Body of pancreas (tissue), 4 donors: ENCODE measurements around the gene SNAP23. TPM values are rescaled to one million over a fixed set of nuclear protein-coding genes. Genes with fewer than 3 reads are reported as not detected.

Experiments
- ATAC-seq: fragments of 150-250 bp; one replicate; pipeline ENCODE4 v1.9.1; 2016
- DNase-seq, 4 donors: peaks; one replicate each; pipeline ENCODE4 v3.0.0-alpha.2; 2019
- H3K27ac ChIP-seq, 4 donors: fragments of 200-600 bp; sonication (generic); 1 replicate in 3 of 4; 2 replicates in 1 of 4; pipeline versions ENCODE4 v1.5.1 to v1.6.1; 2016 to 2019; ENCODE audit warnings: mild to moderate bottlenecking in 1 of 4, mixed read lengths in 1 of 4, moderate library complexity in 1 of 4
- H3K27me3 ChIP-seq, 2 donors: fragments of 200-600 bp; sonication (generic); one replicate each; pipeline ENCODE4 v1.6.0; 2016; ENCODE audit warnings: mild to moderate bottlenecking in 1 of 2
- H3K36me3 ChIP-seq, 2 donors: fragments of 200-600 bp; sonication (generic); replicated peaks in 1 of 2; 2 replicates each; pipeline ENCODE4 v1.5.1; 2016; ENCODE audit warnings: low read depth in 2 of 2; ENCODE audit not compliant: insufficient read depth in 1 of 2
- H3K4me1 ChIP-seq: fragments of 200-600 bp; sonication (generic); one replicate; pipeline ENCODE4 v1.6.0; 2016
- H3K4me3 ChIP-seq, 2 donors: fragments of 200-600 bp; sonication (generic); 1 replicate in 1 of 2; 2 replicates in 1 of 2; pipeline ENCODE4 v1.5.1; 2016 to 2019
- H3K9me3 ChIP-seq, 3 donors: fragments of 200-600 bp; sonication (generic); 1 replicate in 2 of 3; 2 replicates in 1 of 3; pipeline ENCODE4 v1.5.1; 2016
- CTCF ChIP-seq, 7 experiments: fragments of 450-650 bp in 4 of 7; fragments of 200-600 bp in 3 of 7; sonication (generic) in 3 of 7; IDR thresholded peaks; one replicate each; pipeline ENCODE4 v1.5.1; 2016 to 2019; ENCODE audit warnings: antibody characterized with exemption in 7 of 7
- POLR2A ChIP-seq, 3 donors: fragments of 450-650 bp; IDR thresholded peaks; one replicate each; pipeline ENCODE4 v1.6.1; 2016; ENCODE audit warnings: antibody characterized with exemption in 3 of 3, mild to moderate bottlenecking in 2 of 3
- WGBS, 2 donors: methylation state at CpG; one replicate each; pipeline ENCODE4 v1.1.5; 2017; 5-methylcytosine and 5-hydroxymethylcytosine counted together
- intact Hi-C: fragments of 100-400 bp; cut with DNase I; formaldehyde crosslinking; loops from one replicate; pipeline ENCODE4 v1.15.1; 2023
- total RNA-seq, 2 donors: library from RNA; depleted of rRNA; stranded (reverse); fragments of >200 nt; gene quantifications; one replicate each; pipeline ENCODE4 v1.1.0, GENCODE V29; 2016

The SNAP23 gene
- total RNA-seq, 2 donors from 2014 or later: 29.8 to 42.2 TPM

GRCh38 chr15:42575188-42576039 lies 80.0 kb downstream of the SNAP23 start, which contains the start of gene STARD9:
Gene STARD9 (plus strand): TSS chr15:42575606. CDS start chr15:42575716, 110 bp downstream.
- TF ChIP-seq CTCF (IDR thresholded peaks at IDR 0.05): peak in 1 of 7 experiments; percentile 1
- TF ChIP-seq POLR2A (IDR thresholded peaks at IDR 0.05): peak; percentile 12 to 39 (median 35)
- peak; percentile 98 for ATAC-seq
- no peaks in the 10 kb centered on the region for H3K9me3 ChIP-seq
- H3K4me3 ChIP-seq: peak within 1 kb of the TSS; percentile 40 to 52
- intact Hi-C loops: no loop called here
- peak; percentile 97 to 98 (median 98) for DNase-seq
- no peaks in the 10 kb centered on the region for H3K27me3 ChIP-seq
- H3K4me1 ChIP-seq: peaks cover 14% of the 10 kb centered on the region
- no peaks in the 10 kb centered on the region for H3K36me3 ChIP-seq
- WGBS, 2 donors: 1% methylated on average over 15 to 95 of the region's 95 CpGs
- peak within 1 kb of the TSS; percentile 11 to 60 (median 45) for H3K27ac ChIP-seq

GRCh38 chr15:42576040-42576594 lies 80.7 kb downstream of the SNAP23 start:
- 16 to 18% methylated on average over 16 of the region's 16 CpGs for WGBS, 2 donors
- H3K36me3 ChIP-seq: no peaks in the 10 kb centered on the region
- no peak for TF ChIP-seq POLR2A (IDR thresholded peaks at IDR 0.05)
- TF ChIP-seq CTCF (IDR thresholded peaks at IDR 0.05): no peak
- DNase-seq (no peak), ATAC-seq (no peak)
- H3K4me3 ChIP-seq: peak overlapping the region; percentile 40 to 52
- intact Hi-C loops: no loop called here
- peak overlapping the region; percentile 8 to 60 (median 45) for H3K27ac ChIP-seq
- H3K4me1 ChIP-seq: peaks cover 14% of the 10 kb centered on the region
- no peaks in the 10 kb centered on the region for H3K9me3 ChIP-seq
- no peaks in the 10 kb centered on the region for H3K27me3 ChIP-seq

- ATAC-seq: no peak
- no peaks in the 10 kb centered on the region for H3K36me3 ChIP-seq
- intact Hi-C loops: no loop called here
- 41 to 82% methylated on average over 1 of the region's 1 CpG for WGBS, 2 donors
- no peak for DNase-seq
- no peaks in the 10 kb centered on the region for H3K27me3 ChIP-seq
- H3K4me1 ChIP-seq: peaks cover 18% of the 10 kb centered on the region
- no peak overlapping the region for H3K27ac ChIP-seq
- TF ChIP-seq POLR2A (IDR thresholded peaks at IDR 0.05) (no peak), CTCF (IDR thresholded peaks at IDR 0.05) (no peak)
- no peaks in the 10 kb centered on the region for H3K9me3 ChIP-seq
- no peak overlapping the region for H3K4me3 ChIP-seq
Measured at GRCh38 chr15:42576776-42577175, 81.3 kb downstream of the SNAP23 start.

GRCh38 chr15:42577514-42578031 lies 82.1 kb downstream of the SNAP23 start:
- Histone ChIP-seq H3K27me3 (no peaks in the 10 kb centered on the region), H3K27ac (no peak overlapping the region), H3K4me1 (peaks cover 20% of the 10 kb centered on the region), H3K9me3 (no peaks in the 10 kb centered on the region), H3K36me3 (no peaks in the 10 kb centered on the region), H3K4me3 (no peak overlapping the region)
- intact Hi-C loops: no loop called here
- 36 to 40% methylated on average over 1 of the region's 1 CpG for WGBS, 2 donors
- ATAC-seq (no peak), DNase-seq (no peak)
- TF ChIP-seq POLR2A (IDR thresholded peaks at IDR 0.05): no peak
- TF ChIP-seq CTCF (IDR thresholded peaks at IDR 0.05): no peak
